Uterus (tissue), 4 donors: ENCODE results near the gene AGA. TPM values are rescaled to one million over a fixed set of nuclear protein-coding genes. Genes with fewer than 3 reads are reported as not detected.

ENCODE experiments used
- DNase-seq, 2 donors: peaks; one replicate each; pipeline ENCODE4 v3.0.0-alpha.2; 2019 to 2020
- H3K27ac ChIP-seq, 2 donors: fragments of 200-600 bp; sonication (generic); 1 replicate in 1 of 2; 2 replicates in 1 of 2; pipeline ENCODE4 v1.5.1; 2016 to 2018
- H3K27me3 ChIP-seq, 2 donors: fragments of 200-600 bp; sonication (generic); one replicate each; pipeline ENCODE4 v1.5.1; 2018 to 2019; ENCODE audit warnings: control low read depth in 1 of 2
- H3K36me3 ChIP-seq, 2 donors: fragments of 200-600 bp; sonication (generic); one replicate each; pipeline ENCODE4 v1.5.1; 2019; ENCODE audit warnings: control low read depth in 1 of 2
- H3K4me1 ChIP-seq, 2 donors: fragments of 200-600 bp; sonication (generic); one replicate each; pipeline ENCODE4 v1.5.1; 2018 to 2019; ENCODE audit warnings: control low read depth in 1 of 2
- H3K4me3 ChIP-seq, 2 donors: fragments of 200-600 bp; sonication (generic); 1 replicate in 1 of 2; 2 replicates in 1 of 2; pipeline ENCODE4 v1.5.1; 2018 to 2019; ENCODE audit warnings: mild to moderate bottlenecking in 1 of 2
- H3K9me3 ChIP-seq, 2 donors: fragments of 200-600 bp; sonication (generic); one replicate each; pipeline ENCODE4 v1.5.1; 2019; ENCODE audit warnings: control low read depth in 1 of 2
- POLR2A ChIP-seq, 2 donors: fragments of 450-650 bp; IDR thresholded peaks; one replicate each; pipeline ENCODE4 v1.6.1; 2016; ENCODE audit warnings: antibody characterized with exemption in 2 of 2, mild to moderate bottlenecking in 1 of 2, moderate library complexity in 1 of 2
- intact Hi-C: fragments of 100-400 bp; cut with DNase I; formaldehyde crosslinking; loops from one replicate; pipeline ENCODE4 v1.15.1; 2023; ENCODE audit warnings: low total_unique reads
- total RNA-seq, 4 donors: library from RNA; depleted of rRNA in 3 of 4; stranded (reverse); fragments of >200 nt in 3 of 4; gene quantifications; one replicate each; pipeline versions ENCODE4 v1.1.0 to v1.2.4, GENCODE V29; 2014 to 2023
- TF ChIP-seq, protein P1 (sequence below), 4 experiments: fragments of 200-600 bp in 2 of 4; fragments of 450-650 bp in 2 of 4; sonication (generic) in 2 of 4; IDR thresholded peaks; one replicate each; pipeline ENCODE4 v1.5.1; 2016 to 2019; ENCODE audit warnings: antibody characterized with exemption in 4 of 4, mild to moderate bottlenecking in 2 of 4, moderate library complexity in 1 of 4
- donor health status: DM: yes; HTN: yes; CAD: no.

Gene AGA
- total RNA-seq, 4 donors from 2014 or later, result 2.3 to 38.0 (median 6.8) TPM

DNA sequence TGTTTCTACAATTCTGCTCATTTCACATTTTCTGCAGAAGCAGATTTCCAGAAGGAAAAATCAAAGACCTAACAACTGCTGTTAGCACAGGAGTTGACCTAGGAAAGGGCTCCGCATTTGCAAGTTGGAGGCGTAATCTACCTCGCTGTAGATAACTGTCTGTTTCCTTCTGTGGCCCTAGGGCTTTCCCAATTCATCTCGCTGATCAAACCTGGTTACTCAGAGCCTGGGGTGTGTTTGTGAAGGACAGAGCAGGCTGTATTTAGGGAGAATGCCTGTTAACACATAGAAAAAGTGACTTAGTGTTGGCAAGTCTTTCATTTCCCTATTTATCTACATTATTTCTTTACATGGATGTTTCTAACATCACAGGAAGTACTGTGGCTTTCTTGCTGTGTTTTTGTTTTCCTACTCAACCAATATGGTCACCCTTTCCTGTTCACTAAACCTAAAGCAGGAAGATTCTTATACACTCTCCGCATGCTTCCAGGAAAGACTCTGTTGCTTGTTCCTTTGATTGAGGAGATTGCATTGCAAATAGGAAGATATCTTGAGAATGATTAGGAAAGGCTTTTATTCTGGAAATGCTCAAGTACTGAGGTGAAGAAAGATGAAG is 40.5 kb downstream of the AGA start:
- no peak overlapping the region for H3K4me3 ChIP-seq
- no peak for DNase-seq
- H3K27ac ChIP-seq, result no peak overlapping the region
- H3K36me3 ChIP-seq, result no peaks in the 10 kb centered on the region
- TF ChIP-seq POLR2A (IDR thresholded peaks at IDR 0.05), result no peak
- TF ChIP-seq, protein P1, sequence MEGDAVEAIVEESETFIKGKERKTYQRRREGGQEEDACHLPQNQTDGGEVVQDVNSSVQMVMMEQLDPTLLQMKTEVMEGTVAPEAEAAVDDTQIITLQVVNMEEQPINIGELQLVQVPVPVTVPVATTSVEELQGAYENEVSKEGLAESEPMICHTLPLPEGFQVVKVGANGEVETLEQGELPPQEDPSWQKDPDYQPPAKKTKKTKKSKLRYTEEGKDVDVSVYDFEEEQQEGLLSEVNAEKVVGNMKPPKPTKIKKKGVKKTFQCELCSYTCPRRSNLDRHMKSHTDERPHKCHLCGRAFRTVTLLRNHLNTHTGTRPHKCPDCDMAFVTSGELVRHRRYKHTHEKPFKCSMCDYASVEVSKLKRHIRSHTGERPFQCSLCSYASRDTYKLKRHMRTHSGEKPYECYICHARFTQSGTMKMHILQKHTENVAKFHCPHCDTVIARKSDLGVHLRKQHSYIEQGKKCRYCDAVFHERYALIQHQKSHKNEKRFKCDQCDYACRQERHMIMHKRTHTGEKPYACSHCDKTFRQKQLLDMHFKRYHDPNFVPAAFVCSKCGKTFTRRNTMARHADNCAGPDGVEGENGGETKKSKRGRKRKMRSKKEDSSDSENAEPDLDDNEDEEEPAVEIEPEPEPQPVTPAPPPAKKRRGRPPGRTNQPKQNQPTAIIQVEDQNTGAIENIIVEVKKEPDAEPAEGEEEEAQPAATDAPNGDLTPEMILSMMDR (IDR thresholded peaks at IDR 0.05), result no peak
- H3K4me1 ChIP-seq, result no peaks in the 10 kb centered on the region
- intact Hi-C loops, result no loop called here
- H3K9me3 ChIP-seq, result no peaks in the 10 kb centered on the region
- no peaks in the 10 kb centered on the region for H3K27me3 ChIP-seq

DNA sequence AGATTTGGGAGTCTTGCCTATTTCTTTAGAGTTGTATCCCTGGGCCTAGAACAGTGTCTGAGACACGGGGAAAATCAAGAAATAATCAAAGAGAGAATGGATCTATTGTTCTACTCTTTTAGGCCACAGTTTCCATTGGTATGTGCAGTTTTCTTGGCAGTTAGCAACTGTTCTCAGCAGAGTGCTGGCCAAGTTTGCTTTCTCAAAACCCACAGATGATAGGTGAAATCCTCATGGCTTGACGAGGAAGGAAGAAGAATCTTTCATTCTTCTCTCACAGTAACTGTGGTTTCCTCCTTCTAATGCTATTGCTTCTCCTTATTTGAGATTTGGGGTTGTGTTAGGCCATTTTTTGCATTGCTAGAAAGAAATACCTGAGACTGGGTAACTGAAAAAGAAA is 42.2 kb downstream of the AGA start:
- TF ChIP-seq, protein P1 (IDR thresholded peaks at IDR 0.05), result no peak
- no peak for TF ChIP-seq POLR2A (IDR thresholded peaks at IDR 0.05)
- intact Hi-C loops, result no loop called here
- Histone ChIP-seq H3K4me3 (no peak overlapping the region), H3K27ac (no peak overlapping the region), H3K27me3 (no peaks in the 10 kb centered on the region), H3K4me1 (no peaks in the 10 kb centered on the region), H3K9me3 (no peaks in the 10 kb centered on the region), H3K36me3 (no peaks in the 10 kb centered on the region)
- DNase-seq, result no peak

DNA sequence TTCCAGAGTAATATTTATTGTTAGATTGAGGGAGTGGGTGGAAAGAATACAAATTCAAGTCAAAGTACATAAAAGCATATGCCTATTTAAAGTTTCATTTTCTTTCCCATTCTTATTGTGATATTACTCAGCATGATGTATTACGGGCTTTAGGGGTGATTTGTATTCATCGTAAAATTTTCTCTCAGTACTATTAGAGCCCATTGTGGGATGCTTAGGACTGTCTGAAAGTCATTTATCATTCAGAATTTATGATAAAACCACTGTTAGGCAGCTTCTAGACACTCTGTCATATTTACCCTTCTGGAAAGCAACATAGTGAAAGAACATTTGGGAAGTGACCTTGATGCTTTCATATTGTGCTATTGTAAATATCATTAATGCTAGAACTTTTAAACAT is 45.9 kb downstream of the AGA start:
- Histone ChIP-seq H3K27me3 (no peaks in the 10 kb centered on the region), H3K4me1 (no peaks in the 10 kb centered on the region), H3K9me3 (no peaks in the 10 kb centered on the region), H3K36me3 (no peaks in the 10 kb centered on the region), H3K4me3 (no peak overlapping the region), H3K27ac (no peak overlapping the region)
- no peak for DNase-seq
- intact Hi-C loops, result no loop called here
- TF ChIP-seq POLR2A (IDR thresholded peaks at IDR 0.05), result no peak
- TF ChIP-seq, protein P1 (IDR thresholded peaks at IDR 0.05), result no peak

DNA sequence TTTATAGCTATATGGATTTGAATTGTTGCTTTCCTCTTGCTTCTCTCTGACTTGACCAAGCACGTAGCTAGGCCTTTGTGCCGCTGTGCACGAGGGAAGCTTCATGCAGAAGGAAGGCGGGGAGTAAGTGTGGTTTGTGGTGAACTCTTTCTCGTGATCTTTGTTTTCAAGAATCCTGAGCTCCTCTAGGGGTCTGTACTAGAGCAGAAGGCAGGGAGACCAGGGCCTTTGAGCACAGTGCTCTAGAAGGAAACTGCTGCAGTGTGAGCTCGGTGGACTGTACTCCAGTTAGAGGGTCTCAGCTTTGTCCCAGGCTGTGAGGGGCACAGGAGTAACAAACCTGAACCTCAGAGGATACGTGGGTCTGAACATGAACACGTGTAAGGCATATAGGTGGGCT is 49.0 kb downstream of the AGA start:
- H3K36me3 ChIP-seq, result no peaks in the 10 kb centered on the region
- TF ChIP-seq POLR2A (IDR thresholded peaks at IDR 0.05), result no peak
- TF ChIP-seq, protein P1 (IDR thresholded peaks at IDR 0.05), result no peak
- no peaks in the 10 kb centered on the region for H3K27me3 ChIP-seq
- H3K4me3 ChIP-seq, result no peak overlapping the region
- H3K27ac ChIP-seq, result no peak overlapping the region
- H3K4me1 ChIP-seq, result no peaks in the 10 kb centered on the region
- DNase-seq, result no peak
- no peaks in the 10 kb centered on the region for H3K9me3 ChIP-seq
- intact Hi-C loops, result no loop called here

DNA sequence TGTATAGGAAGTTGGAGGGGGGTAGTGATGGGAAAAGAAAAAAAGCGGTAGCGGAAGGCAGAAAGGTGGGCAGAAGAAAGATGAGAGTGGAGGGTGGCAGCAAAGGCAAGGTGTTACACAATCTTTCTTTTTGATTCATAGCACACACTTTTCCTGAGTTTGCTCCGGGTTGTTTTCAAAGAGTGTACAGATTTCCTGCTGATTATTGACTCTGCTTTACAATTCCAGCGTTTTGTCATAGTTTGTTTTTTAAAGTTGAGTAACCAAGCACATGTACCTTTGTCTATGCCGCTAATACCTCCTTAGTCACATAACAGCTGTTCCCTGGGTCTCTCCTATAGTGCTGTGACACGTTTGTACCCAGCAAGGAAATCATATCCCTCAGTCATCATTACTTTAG is 50.3 kb downstream of the AGA start:
- H3K4me1 ChIP-seq, result no peaks in the 10 kb centered on the region
- H3K9me3 ChIP-seq, result no peaks in the 10 kb centered on the region
- H3K27me3 ChIP-seq, result no peaks in the 10 kb centered on the region
- H3K4me3 ChIP-seq, result no peak overlapping the region
- H3K36me3 ChIP-seq, result no peaks in the 10 kb centered on the region
- H3K27ac ChIP-seq, result no peak overlapping the region
- TF ChIP-seq, protein P1 (IDR thresholded peaks at IDR 0.05), result no peak
- TF ChIP-seq POLR2A (IDR thresholded peaks at IDR 0.05), result no peak
- no peak for DNase-seq
- intact Hi-C loops, result no loop called here
